Duodenal mucosa (tissue), 2 donors: ENCODE results near the gene SH3PXD2A.
A peak's percentile ranks its signal among the peaks of the same experiment; 100 is the strongest.

Source experiments
- H3K27ac ChIP-seq: one replicate; pipeline ENCODE4 v1.7.0; 2013; ENCODE audit warnings: low read depth, low read length
- H3K27me3 ChIP-seq, 2 donors: one replicate each; pipeline ENCODE4 v1.7.0; 2013; ENCODE audit warnings: low read length in 2 of 2, control low read depth in 1 of 2; ENCODE audit not compliant: insufficient read depth in 2 of 2, control insufficient read depth in 1 of 2
- H3K36me3 ChIP-seq, 2 donors: one replicate each; pipeline ENCODE4 v1.7.0; 2013; ENCODE audit warnings: low read length in 2 of 2, control low read depth in 1 of 2; ENCODE audit not compliant: insufficient read depth in 2 of 2, control insufficient read depth in 1 of 2
- H3K4me1 ChIP-seq, 2 donors: one replicate each; pipeline ENCODE4 v1.7.0; 2013; ENCODE audit warnings: low read length in 2 of 2, control low read depth in 1 of 2; ENCODE audit not compliant: insufficient read depth in 2 of 2, control insufficient read depth in 1 of 2
- H3K4me3 ChIP-seq, 2 donors: one replicate each; pipeline ENCODE4 v1.7.0; 2013; ENCODE audit warnings: low read length in 2 of 2, low read depth in 1 of 2
- H3K9ac ChIP-seq, 2 donors: one replicate each; pipeline ENCODE4 v1.7.0; 2013; ENCODE audit warnings: low read length in 2 of 2, low read depth in 1 of 2
- H3K9me3 ChIP-seq, 2 donors: one replicate each; pipeline ENCODE4 v1.7.0; 2013; ENCODE audit warnings: low read length in 2 of 2, control low read depth in 1 of 2; ENCODE audit not compliant: control insufficient read depth in 1 of 2

The SH3PXD2A gene

GRCh38 chr10:103554488-103555324 lies 300.7 kb downstream of the SH3PXD2A start:
- no peak overlapping the region for H3K9ac ChIP-seq
- H3K27me3 ChIP-seq = peaks cover 5 to 8% of the 10 kb centered on the region in 2 donors
- H3K4me1 ChIP-seq = peaks cover 8 to 15% of the 10 kb centered on the region in 2 donors

DNA sequence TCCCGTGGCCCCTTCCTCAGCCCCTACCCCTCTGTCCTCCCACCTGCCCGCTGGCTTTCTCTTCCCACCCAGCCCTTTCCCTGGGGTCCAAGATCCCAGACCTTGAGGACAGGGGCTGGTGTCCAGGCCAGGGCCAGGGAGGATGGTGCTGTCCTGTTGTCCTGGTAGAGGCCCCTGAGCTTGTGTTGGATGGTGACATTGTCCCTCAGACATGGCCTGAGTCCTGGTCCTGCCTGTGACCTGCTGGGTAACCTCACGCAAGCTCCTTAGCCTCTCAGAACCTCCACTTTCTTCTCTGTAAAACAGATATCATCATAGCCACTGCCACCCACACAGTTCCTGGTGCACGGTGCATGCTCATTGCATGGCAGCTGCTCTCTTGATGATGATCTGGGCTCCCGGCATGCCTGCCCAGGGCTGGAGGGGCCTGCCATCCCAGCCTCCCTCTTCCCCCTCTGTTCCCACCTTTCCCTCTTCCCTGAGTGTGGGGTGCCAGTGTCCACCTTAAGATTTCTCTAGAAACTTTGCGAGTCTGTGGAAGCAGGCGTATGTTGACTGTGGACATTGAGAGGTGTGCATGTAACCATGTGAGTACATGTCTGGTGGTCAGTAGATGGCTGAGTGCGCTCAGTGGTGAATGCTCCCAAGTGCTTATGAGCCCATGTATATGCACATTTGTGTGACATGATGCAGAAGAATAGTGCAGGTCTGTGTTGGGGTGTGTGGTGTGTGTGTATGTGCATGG lies 301.5 kb downstream of the SH3PXD2A start:
- H3K36me3 ChIP-seq = no peaks in the 10 kb centered on the region
- peaks cover 14 to 22% of the 10 kb centered on the region in 2 donors for H3K4me1 ChIP-seq
- H3K4me3 ChIP-seq = no peak overlapping the region
- no peaks in the 10 kb centered on the region for H3K9me3 ChIP-seq
- H3K27me3 ChIP-seq = peaks cover 3 to 5% of the 10 kb centered on the region in 2 donors
- no peak overlapping the region for H3K27ac ChIP-seq
- no peak overlapping the region for H3K9ac ChIP-seq

More at GRCh38 chr10:103554488-103555324, 300.7 kb downstream of the SH3PXD2A start:
- H3K4me3 ChIP-seq = peak overlapping the region in 1 of 2 donors; percentile 55
- H3K9me3 ChIP-seq = no peaks in the 10 kb centered on the region
- H3K27ac ChIP-seq = no peak overlapping the region
- peaks cover 0 to under 1% of the 10 kb centered on the region in 2 donors for H3K36me3 ChIP-seq

- Histone ChIP-seq H3K27ac (no peak overlapping the region), H3K27me3 (peaks cover 0 to 5% of the 10 kb centered on the region in 2 donors), H3K4me3 (no peak overlapping the region), H3K36me3 (no peaks in the 10 kb centered on the region), H3K9me3 (no peaks in the 10 kb centered on the region), H3K4me1 (peaks cover 18 to 21% of the 10 kb centered on the region in 2 donors), H3K9ac (no peak overlapping the region)
Measured at GRCh38 chr10:103552856-103553742, 302.3 kb downstream of the SH3PXD2A start.

DNA sequence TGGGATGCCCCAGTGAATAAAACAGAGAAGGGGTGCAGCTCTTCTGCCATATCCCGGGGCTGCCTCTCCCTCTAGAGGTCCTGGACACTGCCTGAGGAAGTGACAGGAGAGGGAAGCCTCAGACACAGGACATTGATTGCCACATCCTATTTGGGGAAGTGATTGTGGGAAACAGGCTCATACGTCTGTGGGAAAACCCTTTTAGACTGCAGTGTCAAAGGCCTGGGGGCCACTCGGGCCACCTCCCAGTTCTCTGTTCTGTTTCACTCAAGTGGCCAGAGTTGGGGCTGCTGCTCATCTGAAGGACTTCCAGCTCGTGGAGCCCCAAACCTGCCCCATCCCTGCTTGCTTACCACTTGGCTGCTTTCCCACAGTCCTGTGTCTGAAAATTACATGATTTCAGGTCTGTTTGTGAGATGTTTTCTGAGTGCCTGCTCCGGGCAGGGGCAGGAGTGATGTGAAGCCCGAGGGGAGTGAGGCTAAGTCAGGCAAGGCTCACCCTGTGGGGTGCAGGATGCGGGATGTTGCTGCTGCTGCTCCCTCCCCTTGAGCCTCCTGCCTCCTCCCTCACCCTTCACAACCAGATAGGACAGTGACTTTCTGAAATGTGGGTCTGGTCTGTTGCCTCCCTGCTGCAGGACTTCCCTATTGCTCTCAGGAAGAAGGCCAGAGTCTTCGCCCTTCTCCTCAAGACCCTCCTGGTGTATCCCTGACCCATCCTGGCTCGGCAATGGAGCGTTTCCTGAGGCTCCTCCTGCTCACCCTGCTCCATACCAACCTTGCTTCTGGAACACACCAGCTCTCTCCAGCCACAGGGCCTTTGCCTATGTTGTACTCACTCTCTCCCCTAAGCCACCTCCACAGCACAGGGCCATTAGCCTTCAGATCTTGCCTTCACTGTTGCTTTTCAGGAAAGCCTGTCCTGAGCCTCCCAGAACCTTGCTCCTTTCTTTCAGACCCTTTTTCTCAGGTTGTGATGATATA lies 303.5 kb downstream of the SH3PXD2A start:
- Histone ChIP-seq H3K4me1 (peaks cover 21 to 28% of the 10 kb centered on the region in 2 donors), H3K36me3 (no peaks in the 10 kb centered on the region), H3K27ac (no peak overlapping the region), H3K4me3 (no peak overlapping the region), H3K27me3 (peaks cover 0 to 5% of the 10 kb centered on the region in 2 donors), H3K9ac (no peak overlapping the region), H3K9me3 (no peaks in the 10 kb centered on the region)

- H3K27ac ChIP-seq = no peak overlapping the region
- H3K36me3 ChIP-seq = no peaks in the 10 kb centered on the region
- peaks cover 24 to 34% of the 10 kb centered on the region in 2 donors for H3K4me1 ChIP-seq
Measured at GRCh38 chr10:103550229-103550628, 305.1 kb downstream of the SH3PXD2A start.

DNA sequence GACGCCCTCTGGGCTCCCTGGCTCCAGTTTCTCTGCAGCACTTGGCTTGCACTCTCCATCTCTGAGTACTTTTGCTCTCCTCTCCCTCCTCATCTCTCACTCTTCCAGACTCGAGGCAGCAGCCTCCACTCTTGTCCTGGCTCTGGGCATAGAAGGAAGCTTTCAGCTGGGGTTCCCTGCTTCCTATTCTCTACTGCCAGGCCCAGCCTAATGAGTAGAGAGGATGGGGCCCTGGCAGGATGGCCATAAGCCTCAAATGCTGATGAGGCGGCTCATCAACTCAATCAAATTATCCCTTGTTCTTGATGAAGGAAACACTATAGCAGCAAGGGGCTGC lies 306.1 kb downstream of the SH3PXD2A start:
- Histone ChIP-seq H3K36me3 (no peaks in the 10 kb centered on the region), H3K27me3 (no peaks in the 10 kb centered on the region), H3K27ac (no peak overlapping the region), H3K4me1 (peaks cover 25 to 36% of the 10 kb centered on the region in 2 donors), H3K9ac (no peak overlapping the region), H3K4me3 (no peak overlapping the region), H3K9me3 (no peaks in the 10 kb centered on the region)

More at GRCh38 chr10:103550229-103550628, 305.1 kb downstream of the SH3PXD2A start:
- no peak overlapping the region for H3K9ac ChIP-seq
- H3K4me3 ChIP-seq = no peak overlapping the region
- H3K27me3 ChIP-seq = no peaks in the 10 kb centered on the region
- H3K9me3 ChIP-seq = no peaks in the 10 kb centered on the region

GRCh38 chr10:103548581-103549348 lies 306.6 kb downstream of the SH3PXD2A start:
- peaks cover 25 to 36% of the 10 kb centered on the region in 2 donors for H3K4me1 ChIP-seq
- no peak overlapping the region for H3K4me3 ChIP-seq
- H3K27me3 ChIP-seq = no peaks in the 10 kb centered on the region
- H3K9ac ChIP-seq = no peak overlapping the region
- no peak overlapping the region for H3K27ac ChIP-seq
- H3K9me3 ChIP-seq = no peaks in the 10 kb centered on the region
- no peaks in the 10 kb centered on the region for H3K36me3 ChIP-seq

- H3K36me3 ChIP-seq = no peaks in the 10 kb centered on the region
- peaks cover 32 to 39% of the 10 kb centered on the region in 2 donors for H3K4me1 ChIP-seq
- H3K9ac ChIP-seq = no peak overlapping the region
- H3K4me3 ChIP-seq = no peak overlapping the region
- no peaks in the 10 kb centered on the region for H3K27me3 ChIP-seq
- H3K9me3 ChIP-seq = no peaks in the 10 kb centered on the region
- H3K27ac ChIP-seq = no peak overlapping the region
Measured at GRCh38 chr10:103548006-103548405, 307.4 kb downstream of the SH3PXD2A start.
